IMR-90 (cell line): ENCODE measurements around the gene PTPRN2. TPM values are rescaled to one million over a fixed set of nuclear protein-coding genes. Genes with fewer than 3 reads are reported as not detected.

ENCODE experiments used
- ATAC-seq: fragments of 200-7000 bp; cut with Tn5 transposase; 2 replicates; pipeline ENCODE4 v1.9.1; 2020; ENCODE audit warnings: low read depth, mild to moderate bottlenecking, moderate library complexity
- BruUV-seq: library from RNA; stranded (reverse); fragments of 400-500 nt; replicated peaks from 2 replicates; lab custom pipeline; 2021; lab: Mats Ljungman, UMichigan
- CTCF ChIA-PET: fragments of 300-600 bp; formaldehyde crosslinking; extraction: SDS; loops from one replicate; lab custom pipeline; 2021; ENCODE audit warnings: antibody characterized with exemption; lab: Yijun Ruan, JAX
- POLR2A ChIA-PET: fragments of 300-600 bp; sonication (Branson Sonifier 250); formaldehyde crosslinking; loops from one replicate; lab custom pipeline; 2022; ENCODE audit warnings: antibody characterized with exemption; ENCODE audit not compliant: unreplicated experiment; lab: Charles Lee
- DNase-seq: peaks from one replicate; pipeline ENCODE4 v3.0.0; 2013
- H2AFZ ChIP-seq: replicated peaks from 2 replicates; pipeline ENCODE3; 2013; ENCODE audit warnings: low read length, mild to moderate bottlenecking; ENCODE audit not compliant: poor library complexity
- H2AK5ac ChIP-seq: 2 replicates; pipeline ENCODE4 v1.6.1; 2013; ENCODE audit warnings: low read depth, low read length, inconsistent platforms
- H2AK9ac ChIP-seq: replicated peaks from 2 replicates; pipeline ENCODE3; 2013; ENCODE audit warnings: mild to moderate bottlenecking, low read depth, low read length, moderate library complexity; ENCODE audit not compliant: poor library complexity
- H2BK120ac ChIP-seq: 2 replicates; pipeline ENCODE4 v1.6.1; 2013; ENCODE audit warnings: low read depth, low read length, inconsistent platforms
- H2BK15ac ChIP-seq: 3 replicates; pipeline ENCODE4 v1.6.1; 2013; ENCODE audit warnings: low read depth, low read length, inconsistent platforms
- H2BK20ac ChIP-seq: 2 replicates; pipeline ENCODE4 v1.6.1; 2013; ENCODE audit warnings: low read depth, mild to moderate bottlenecking, inconsistent platforms, low read length, moderate library complexity
- H2BK5ac ChIP-seq: 2 replicates; pipeline ENCODE4 v1.6.1; 2013; ENCODE audit warnings: mild to moderate bottlenecking, low read depth, low read length, inconsistent platforms; ENCODE audit not compliant: poor library complexity, severe bottlenecking
- H3K14ac ChIP-seq: replicated peaks from 2 replicates; pipeline ENCODE4 v1.6.1; 2013; ENCODE audit warnings: low read depth, low read length, inconsistent platforms
- H3K18ac ChIP-seq: 2 replicates; pipeline ENCODE4 v1.6.1; 2013; ENCODE audit warnings: low read depth, low read length, control low read depth
- H3K23ac ChIP-seq: 2 replicates; pipeline ENCODE4 v1.6.1; 2013; ENCODE audit warnings: low read depth, low read length, inconsistent platforms
- H3K27ac ChIP-seq: 2 replicates; pipeline ENCODE4 v1.5.1; 2013; ENCODE audit warnings: mild to moderate bottlenecking, control low read depth, low read length; ENCODE audit not compliant: insufficient read depth
- H3K27me3 ChIP-seq: 2 replicates; pipeline ENCODE4 v1.6.1; 2013; ENCODE audit warnings: low read length; ENCODE audit not compliant: control insufficient read depth, insufficient read depth
- H3K36me3 ChIP-seq: 2 replicates; pipeline ENCODE4 v1.6.1; 2013; ENCODE audit warnings: low read length, mixed read lengths; ENCODE audit not compliant: control insufficient read depth, insufficient read depth
- H3K4ac ChIP-seq: 2 replicates; pipeline ENCODE4 v1.6.1; 2013; ENCODE audit warnings: low read depth, low read length, inconsistent platforms
- H3K4me1 ChIP-seq: 2 replicates; pipeline ENCODE4 v1.6.1; 2013; ENCODE audit warnings: low read length, mixed read lengths; ENCODE audit not compliant: control insufficient read depth, insufficient read depth
- H3K4me2 ChIP-seq: 2 replicates; pipeline ENCODE4 v1.6.1; 2013; ENCODE audit warnings: low read depth, mild to moderate bottlenecking, control low read depth, low read length, moderate library complexity
- H3K4me3 ChIP-seq: 2 replicates; pipeline ENCODE4 v1.5.1; 2013; ENCODE audit warnings: low read depth, mild to moderate bottlenecking, control low read depth, low read length, moderate library complexity; ENCODE audit not compliant: insufficient read depth
- H3K56ac ChIP-seq: 2 replicates; pipeline ENCODE4 v1.6.1; 2013; ENCODE audit warnings: low read length, inconsistent platforms; ENCODE audit not compliant: insufficient read depth; ENCODE audit errors: extremely low read depth
- H3K79me1 ChIP-seq, 2 experiments: 2 replicates each; pipeline ENCODE4 v1.6.1; 2013; ENCODE audit warnings: low read length in 2 of 2, inconsistent platforms in 1 of 2, low read depth in 1 of 2
- H3K9ac ChIP-seq: 2 replicates; pipeline ENCODE4 v1.6.1; 2013; ENCODE audit warnings: low read depth, low read length, control low read depth
- H3K9me1 ChIP-seq: 2 replicates; pipeline ENCODE4 v1.6.1; 2013; ENCODE audit warnings: low read length, inconsistent platforms; ENCODE audit not compliant: insufficient read depth
- H3K9me3 ChIP-seq: 2 replicates; pipeline ENCODE4 v1.6.1; 2013; ENCODE audit warnings: low read length; ENCODE audit not compliant: control insufficient read depth, insufficient read depth
- H4K20me1 ChIP-seq: 2 replicates; pipeline ENCODE4 v1.6.1; 2013; ENCODE audit warnings: low read length, inconsistent platforms; ENCODE audit not compliant: insufficient read depth
- H4K5ac ChIP-seq: 2 replicates; pipeline ENCODE4 v1.6.1; 2013; ENCODE audit warnings: mild to moderate bottlenecking, low read depth, low read length, control low read depth
- H4K8ac ChIP-seq, 2 experiments: 2 replicates each; pipeline ENCODE4 v1.6.1; 2013; ENCODE audit warnings: low read depth in 2 of 2, low read length in 2 of 2, control low read depth in 1 of 2, inconsistent platforms in 1 of 2
- H4K91ac ChIP-seq: 2 replicates; pipeline ENCODE4 v1.6.1; 2013; ENCODE audit warnings: low read depth, low read length, inconsistent platforms; ENCODE audit not compliant: insufficient read depth
- BHLHE40 ChIP-seq: fragments of 150-350 bp; IDR thresholded peaks from 2 replicates; pipeline ENCODE4 v1.6.1; 2016; ENCODE audit warnings: mild to moderate bottlenecking, low read depth, low read length
- CEBPB ChIP-seq: IDR thresholded peaks from 2 replicates; pipeline ENCODE4 v1.6.1; 2012; ENCODE audit warnings: low read depth, low read length, improper control_type of control experiment
- CHD1 ChIP-seq: IDR thresholded peaks from 2 replicates; pipeline ENCODE4 v1.6.1; 2012; ENCODE audit warnings: low read depth, low read length, improper control_type of control experiment
- FOS ChIP-seq: fragments of 150-350 bp; IDR thresholded peaks from 2 replicates; pipeline ENCODE4 v1.6.1; 2016; ENCODE audit warnings: low read depth, low read length
- MAFK ChIP-seq: IDR thresholded peaks from 2 replicates; pipeline ENCODE4 v1.6.1; 2012; ENCODE audit warnings: low read depth, low read length, improper control_type of control experiment
- MAZ ChIP-seq: IDR thresholded peaks from 2 replicates; pipeline ENCODE4 v1.6.1; 2012; ENCODE audit warnings: low read depth, mild to moderate bottlenecking, low read length, improper control_type of control experiment, moderate library complexity, borderline replicate concordance
- MXI1 ChIP-seq: IDR thresholded peaks from 2 replicates; pipeline ENCODE4 v1.6.1; 2012; ENCODE audit warnings: low read depth, mild to moderate bottlenecking, low read length, moderate library complexity, borderline replicate concordance
- NFE2L2 ChIP-seq: fragments of 150-350 bp; IDR thresholded peaks from 2 replicates; pipeline ENCODE4 v1.6.1; 2016; ENCODE audit warnings: low read depth, mild to moderate bottlenecking, low read length
- POLR2A ChIP-seq: IDR thresholded peaks from 2 replicates; pipeline ENCODE4 v1.6.1; 2012; ENCODE audit warnings: mild to moderate bottlenecking, low read depth, low read length
- RAD21 ChIP-seq: IDR thresholded peaks from 2 replicates; pipeline ENCODE4 v1.6.1; 2012; ENCODE audit warnings: low read length, improper control_type of control experiment
- RCOR1 ChIP-seq: IDR thresholded peaks from 2 replicates; pipeline ENCODE4 v1.6.1; 2012; ENCODE audit warnings: mild to moderate bottlenecking, low read length, improper control_type of control experiment; ENCODE audit not compliant: insufficient replicate concordance
- RFX5 ChIP-seq: IDR thresholded peaks from 2 replicates; pipeline ENCODE4 v1.8.0; 2012; ENCODE audit warnings: low read depth, mild to moderate bottlenecking, low read length, moderate library complexity
- SMC3 ChIP-seq: fragments of 150-350 bp; IDR thresholded peaks from 2 replicates; pipeline ENCODE4 v1.6.1; 2016; ENCODE audit warnings: low read depth, mild to moderate bottlenecking, antibody characterized with exemption, low read length, moderate library complexity
- WGBS, 2 experiments: methylation state at CpG; one replicate each; pipeline versions ENCODE4 v1.1.5 to v1.1.7; 2013; ENCODE audit warnings: missing lambda C conversion rate in 2 of 2; ENCODE audit not compliant: insufficient read length in 1 of 2; ENCODE audit errors: extremely low coverage in 2 of 2; 5-methylcytosine and 5-hydroxymethylcytosine counted together
- dilution Hi-C: fragments of 300-500 bp; cut with HindIII; formaldehyde crosslinking; loops from one replicate; pipeline ENCODE4 v1.14.3; 2018; ENCODE audit warnings: low sequenced_read_pairs; ENCODE audit not compliant: unreplicated experiment
- in situ Hi-C: fragments of 300-500 bp; cut with MboI; formaldehyde crosslinking; loops from 3 replicates; pipeline ENCODE4 v1.14.3; 2019; ENCODE audit warnings: low sequenced_read_pairs, inconsistent platforms, mixed read lengths
- intact Hi-C: fragments of 100-400 bp; cut with micrococcal nuclease; formaldehyde crosslinking; loops from 2 replicates; pipeline ENCODE4 v1.10.0; 2022
- polyA plus RNA-seq, 3 experiments: library from polyadenylated mRNA; depleted of rRNA; stranded (reverse); fragments of >200 nt; gene quantifications; 2 replicates each; pipeline ENCODE4 v1.2.3, GENCODE V29; 2012; ENCODE audit warnings: low replicate concordance in 1 of 3
- total RNA-seq: library from RNA; depleted of rRNA; stranded (reverse); fragments of >200 nt; gene quantifications from 2 replicates; pipeline ENCODE4 v1.2.3, GENCODE V29; 2012
- TF ChIP-seq, protein P1 (sequence below): fragments of 150-350 bp; IDR thresholded peaks from 2 replicates; pipeline ENCODE4 v1.6.1; 2017; ENCODE audit warnings: mild to moderate bottlenecking, antibody characterized with exemption, low read length, low read depth
- TF ChIP-seq, protein P2 (sequence below): conservative IDR thresholded peaks from 2 replicates; pipeline ENCODE4 v1.5.1; 2012; ENCODE audit warnings: mild to moderate bottlenecking, low read depth, low read length, improper control_type of control experiment
- TF ChIP-seq, protein P3 (sequence below): fragments of 150-350 bp; IDR thresholded peaks from 2 replicates; pipeline ENCODE4 v1.6.1; 2016; ENCODE audit warnings: low read depth, mild to moderate bottlenecking, low read length, moderate library complexity, borderline replicate concordance

PTPRN2 gene
- total and polyA plus RNA-seq, 2 of the 4 experiments (the other 2 are of a cell fraction) = 0.03 TPM; not detected in 1

DNA sequence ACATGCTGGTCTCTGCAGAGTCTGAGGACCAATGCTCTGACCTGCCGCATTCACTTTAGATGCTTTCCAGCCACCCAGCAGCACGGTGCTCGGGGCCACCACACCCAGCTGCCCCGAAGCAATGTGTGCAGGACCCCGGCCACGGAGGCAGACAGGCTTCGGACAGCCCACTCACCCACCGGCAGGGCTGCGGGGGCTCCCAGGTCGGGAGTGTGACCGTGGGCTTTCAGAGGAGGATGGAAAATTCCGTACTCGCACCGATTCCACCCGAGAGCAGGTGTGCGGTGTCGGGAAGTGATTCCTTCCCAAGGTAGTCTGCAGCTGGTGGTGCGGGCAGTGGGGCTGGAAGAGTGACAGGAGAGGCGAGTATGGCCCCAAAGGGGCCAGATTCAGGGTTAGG lies 1059.9 kb downstream of the PTPRN2 start:
- H3K18ac ChIP-seq = no peak overlapping the region
- dilution Hi-C loops (no loop called here), intact Hi-C loops (no loop called here), in situ Hi-C loops (no loop called here)
- no peak overlapping the region for H4K5ac ChIP-seq
- H3K79me1 ChIP-seq = no peaks in the 10 kb centered on the region
- no TSS peak for BruUV-seq
- 79% methylated on average over 11 of the region's 19 CpGs; no CpG with 5 or more reads in 1 of the 2 experiments for WGBS, 2 experiments
- no peak overlapping the region for H2BK20ac ChIP-seq
- no peak overlapping the region for H3K4ac ChIP-seq
- TF ChIP-seq RFX5 (no peak), RAD21 (no peak), CEBPB (no peak), POLR2A (no peak), NFE2L2 (no peak), BHLHE40 (no peak), MAZ (no peak), SMC3 (no peak), FOS (no peak), CHD1 (no peak), RCOR1 (no peak), MAFK (no peak), MXI1 (no peak)
- TF ChIP-seq, protein P1, sequence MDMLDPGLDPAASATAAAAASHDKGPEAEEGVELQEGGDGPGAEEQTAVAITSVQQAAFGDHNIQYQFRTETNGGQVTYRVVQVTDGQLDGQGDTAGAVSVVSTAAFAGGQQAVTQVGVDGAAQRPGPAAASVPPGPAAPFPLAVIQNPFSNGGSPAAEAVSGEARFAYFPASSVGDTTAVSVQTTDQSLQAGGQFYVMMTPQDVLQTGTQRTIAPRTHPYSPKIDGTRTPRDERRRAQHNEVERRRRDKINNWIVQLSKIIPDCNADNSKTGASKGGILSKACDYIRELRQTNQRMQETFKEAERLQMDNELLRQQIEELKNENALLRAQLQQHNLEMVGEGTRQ = no peak
- TF ChIP-seq, protein P2, sequence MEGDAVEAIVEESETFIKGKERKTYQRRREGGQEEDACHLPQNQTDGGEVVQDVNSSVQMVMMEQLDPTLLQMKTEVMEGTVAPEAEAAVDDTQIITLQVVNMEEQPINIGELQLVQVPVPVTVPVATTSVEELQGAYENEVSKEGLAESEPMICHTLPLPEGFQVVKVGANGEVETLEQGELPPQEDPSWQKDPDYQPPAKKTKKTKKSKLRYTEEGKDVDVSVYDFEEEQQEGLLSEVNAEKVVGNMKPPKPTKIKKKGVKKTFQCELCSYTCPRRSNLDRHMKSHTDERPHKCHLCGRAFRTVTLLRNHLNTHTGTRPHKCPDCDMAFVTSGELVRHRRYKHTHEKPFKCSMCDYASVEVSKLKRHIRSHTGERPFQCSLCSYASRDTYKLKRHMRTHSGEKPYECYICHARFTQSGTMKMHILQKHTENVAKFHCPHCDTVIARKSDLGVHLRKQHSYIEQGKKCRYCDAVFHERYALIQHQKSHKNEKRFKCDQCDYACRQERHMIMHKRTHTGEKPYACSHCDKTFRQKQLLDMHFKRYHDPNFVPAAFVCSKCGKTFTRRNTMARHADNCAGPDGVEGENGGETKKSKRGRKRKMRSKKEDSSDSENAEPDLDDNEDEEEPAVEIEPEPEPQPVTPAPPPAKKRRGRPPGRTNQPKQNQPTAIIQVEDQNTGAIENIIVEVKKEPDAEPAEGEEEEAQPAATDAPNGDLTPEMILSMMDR = no peak
- TF ChIP-seq, protein P3, sequence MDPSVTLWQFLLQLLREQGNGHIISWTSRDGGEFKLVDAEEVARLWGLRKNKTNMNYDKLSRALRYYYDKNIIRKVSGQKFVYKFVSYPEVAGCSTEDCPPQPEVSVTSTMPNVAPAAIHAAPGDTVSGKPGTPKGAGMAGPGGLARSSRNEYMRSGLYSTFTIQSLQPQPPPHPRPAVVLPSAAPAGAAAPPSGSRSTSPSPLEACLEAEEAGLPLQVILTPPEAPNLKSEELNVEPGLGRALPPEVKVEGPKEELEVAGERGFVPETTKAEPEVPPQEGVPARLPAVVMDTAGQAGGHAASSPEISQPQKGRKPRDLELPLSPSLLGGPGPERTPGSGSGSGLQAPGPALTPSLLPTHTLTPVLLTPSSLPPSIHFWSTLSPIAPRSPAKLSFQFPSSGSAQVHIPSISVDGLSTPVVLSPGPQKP = no peak
- H3K56ac ChIP-seq = no peak overlapping the region
- DNase-seq = no peak
- no peaks in the 10 kb centered on the region for H4K20me1 ChIP-seq
- H3K36me3 ChIP-seq = no peaks in the 10 kb centered on the region
- no peak overlapping the region for H2AK5ac ChIP-seq
- ChIA-PET CTCF (no interaction called here), POLR2A (no interaction called here)
- H2BK5ac ChIP-seq = no peak overlapping the region
- H4K91ac ChIP-seq = no peak overlapping the region
- no peak for ATAC-seq
- no peak overlapping the region for H2BK15ac ChIP-seq
- no peaks in the 10 kb centered on the region for H3K9me1 ChIP-seq
- peaks cover 24% of the 10 kb centered on the region for H3K9me3 ChIP-seq
- H3K27ac ChIP-seq = no peak overlapping the region
- no peaks in the 10 kb centered on the region for H3K4me1 ChIP-seq
- H2BK120ac ChIP-seq = no peak overlapping the region
- no peak overlapping the region for H3K9ac ChIP-seq
- H3K27me3 ChIP-seq = no peaks in the 10 kb centered on the region
- H2AK9ac ChIP-seq = no peak overlapping the region
- H3K4me2 ChIP-seq = no peak overlapping the region
- no peak overlapping the region for H3K4me3 ChIP-seq
- H4K8ac ChIP-seq = no peak overlapping the region
- H2AFZ ChIP-seq = no peak overlapping the region
- no peak overlapping the region for H3K14ac ChIP-seq
- no peak overlapping the region for H3K23ac ChIP-seq
